Measurements from ENCODE around the gene TOPAZ1.

Gene TOPAZ1

GRCh38 chr3:44232407-44232806, 9.3 kb upstream of the TOPAZ1 start:
- no peak for TF ChIP-seq CTCF (IDR thresholded peaks at IDR 0.05; ENCODE audit: borderline replicate concordance, insufficient read depth, low read depth, low read length)

DNA sequence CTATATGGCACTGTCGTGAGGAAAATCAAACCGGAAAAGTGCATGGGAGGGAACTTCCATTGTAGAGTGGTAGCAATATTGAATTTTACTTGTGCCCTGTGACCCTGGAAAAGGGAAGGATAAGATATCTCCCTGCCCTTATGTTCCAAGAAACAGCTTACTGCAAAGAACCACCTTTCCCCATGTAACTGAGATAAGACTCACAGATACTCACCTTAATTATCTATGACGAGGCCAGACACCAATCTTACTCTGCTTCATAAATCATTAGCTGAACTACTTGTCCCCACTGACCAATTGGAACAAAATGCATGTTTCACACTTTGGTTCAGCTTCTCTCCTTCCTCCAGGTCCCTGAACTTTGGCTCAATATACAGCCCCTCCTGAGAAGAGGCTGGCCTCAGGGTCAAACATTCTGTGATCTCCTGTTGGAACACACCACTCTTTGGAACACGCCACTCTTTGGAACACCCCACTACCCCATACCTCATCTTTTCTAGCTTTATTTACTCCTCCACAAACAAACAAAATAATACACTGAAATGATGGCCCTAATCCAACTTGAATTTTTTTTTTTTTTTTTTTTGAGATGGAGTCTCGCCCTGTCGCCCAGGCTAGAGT, 6.9 kb upstream of the TOPAZ1 start:
- H3K4me3 ChIP-seq (ENCODE audit: low read depth, low read length): no peak overlapping the region
- no peak for TF ChIP-seq CTCF (IDR thresholded peaks at IDR 0.05; ENCODE audit: borderline replicate concordance, insufficient read depth, low read depth, low read length)

More at GRCh38 chr3:44232407-44232806, 9.3 kb upstream of the TOPAZ1 start:
- no peak overlapping the region for H3K4me3 ChIP-seq (ENCODE audit: low read depth, low read length)

DNA sequence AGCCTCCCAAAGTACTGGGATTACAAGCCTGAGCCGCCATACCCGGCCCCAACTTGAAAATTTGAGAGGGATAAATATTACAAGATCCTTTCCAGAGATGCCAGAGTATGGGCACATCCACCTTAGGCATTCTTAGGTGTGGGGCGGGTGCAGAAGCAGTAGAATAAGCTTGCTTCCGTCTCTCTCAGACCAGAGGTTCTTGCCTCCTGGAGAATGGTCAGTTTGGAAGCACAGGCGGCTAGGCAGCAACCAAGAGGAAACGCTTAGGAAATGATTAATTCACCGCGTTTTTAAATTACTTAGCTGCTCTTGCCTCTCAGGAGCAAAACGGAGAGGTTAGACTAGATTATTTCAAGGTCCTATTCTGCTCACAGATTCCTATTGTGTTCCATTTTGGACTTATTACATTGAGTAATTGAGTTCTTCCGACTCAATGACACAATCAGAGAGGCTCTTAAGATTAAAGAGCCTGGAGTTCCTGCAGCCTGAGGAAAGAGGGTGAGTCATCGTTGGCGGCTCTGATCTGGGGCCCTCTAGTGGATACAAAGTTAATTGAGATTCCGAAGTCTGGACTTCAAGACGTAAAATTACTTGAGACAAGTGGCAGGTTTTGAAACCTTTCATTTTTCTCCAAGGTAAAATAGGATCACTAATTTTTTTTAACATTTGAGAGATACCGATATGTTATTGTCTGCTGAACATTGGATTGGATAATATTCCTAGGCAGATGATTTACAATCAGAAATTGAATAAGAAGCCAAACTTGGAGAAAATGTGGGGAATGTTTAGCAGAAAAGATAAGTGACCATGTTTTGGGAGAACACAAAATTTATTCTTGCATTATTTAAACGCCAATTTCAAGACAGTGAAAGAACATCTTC, 5.8 kb upstream of the TOPAZ1 start:
- H3K4me3 ChIP-seq (ENCODE audit: low read depth, low read length): no peak overlapping the region
- TF ChIP-seq CTCF (IDR thresholded peaks at IDR 0.05; ENCODE audit: borderline replicate concordance, insufficient read depth, low read depth, low read length): peak; percentile 58; the same call in 1 of the 2 replicates

- no peak for TF ChIP-seq CTCF (IDR thresholded peaks at IDR 0.05; ENCODE audit: borderline replicate concordance, insufficient read depth, low read depth, low read length)
- no peak overlapping the region for H3K4me3 ChIP-seq (ENCODE audit: low read depth, low read length)
Observed at GRCh38 chr3:44236485-44236908, 5.2 kb upstream of the TOPAZ1 start.

- TF ChIP-seq CTCF (IDR thresholded peaks at IDR 0.05; ENCODE audit: borderline replicate concordance, insufficient read depth, low read depth, low read length): no peak
- H3K4me3 ChIP-seq (ENCODE audit: low read depth, low read length): no peak overlapping the region
Observed at GRCh38 chr3:44237161-44237560, 4.5 kb upstream of the TOPAZ1 start.

GRCh38 chr3:44237665-44238064, 4.0 kb upstream of the TOPAZ1 start:
- no peak for TF ChIP-seq CTCF (IDR thresholded peaks at IDR 0.05; ENCODE audit: borderline replicate concordance, insufficient read depth, low read depth, low read length)
- no peak overlapping the region for H3K4me3 ChIP-seq (ENCODE audit: low read depth, low read length)
